Frontal cortex (tissue), 4 donors: Measurements from ENCODE around the gene LDAH. TPM values are rescaled to one million over a fixed set of nuclear protein-coding genes. Genes with fewer than 3 reads are reported as not detected.
"Not testable (repeated sequence)": the region's sequence is repeated elsewhere in the genome, so short reads cannot be mapped to it uniquely, and the experiment has no call there.

Source experiments
- DNase-seq, 2 donors: peaks; one replicate each; pipeline ENCODE4 v3.0.0; 2012; ENCODE audit warnings: low spot score in 2 of 2
- FAIRE-seq: peaks from 2 replicates; lab custom pipeline; 2012; peaks lifted over from hg19 to GRCh38; lab: Jason Lieb, UNC
- total RNA-seq: library from RNA; depleted of rRNA; stranded (reverse); fragments of >200 nt; gene quantifications from one replicate; pipeline ENCODE4 v1.2.3, GENCODE V29; 2014
- donor health status: control.
- donor health status: control.
- donor health status: control.

Gene LDAH
- total RNA-seq, 1 donor from 2014 or later = 17.1 TPM

DNA sequence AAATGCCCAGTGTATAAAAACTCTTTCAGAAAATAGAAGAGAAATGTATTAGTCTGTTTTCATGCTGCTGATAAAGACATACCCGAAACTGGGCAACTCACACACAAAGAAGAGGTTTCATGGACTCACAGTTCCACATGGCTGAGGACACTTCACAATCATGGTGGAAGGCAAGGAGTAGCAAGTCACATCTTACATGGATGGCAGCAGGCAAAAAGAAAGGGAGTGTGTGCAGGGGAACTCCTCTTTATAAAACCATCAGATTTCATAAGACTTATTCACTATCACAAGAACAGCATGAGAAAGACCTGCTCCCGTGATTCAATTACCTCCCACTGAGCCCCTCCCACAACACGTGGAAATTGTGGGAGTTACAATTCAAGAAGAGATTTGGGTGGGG lies 29.0 kb downstream of the LDAH start:
- DNase-seq, FAIRE-seq: not testable (repeated sequence)

DNA sequence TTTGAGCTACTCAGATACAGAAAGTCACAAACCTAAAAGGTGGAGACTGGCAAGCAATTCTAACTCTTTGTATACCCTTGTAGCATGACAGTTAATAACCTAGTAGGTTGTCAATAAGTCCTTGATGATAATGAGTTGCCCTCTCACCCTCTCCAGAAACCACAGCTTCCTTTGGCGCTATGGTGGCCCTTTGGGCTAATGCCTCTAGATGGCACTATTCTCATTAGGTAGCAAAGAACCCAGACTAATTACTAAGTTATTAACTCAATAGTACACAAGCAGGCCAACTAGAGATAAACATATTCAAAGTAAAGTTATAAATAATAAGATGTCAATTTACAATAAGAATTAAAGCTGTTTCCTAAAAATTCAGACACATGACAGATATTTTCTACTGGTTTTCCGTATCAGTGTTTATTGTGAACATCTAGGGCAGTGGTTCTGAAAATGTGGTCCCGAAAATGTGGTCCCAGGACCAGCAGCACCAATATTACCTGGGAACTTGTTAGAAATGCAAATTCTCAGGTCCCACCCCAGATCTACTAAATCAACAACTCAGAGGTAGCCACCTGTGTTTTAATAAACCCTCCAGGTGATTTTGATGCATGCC lies 41.1 kb downstream of the LDAH start:
- DNase-seq (no peak), FAIRE-seq (no peak)

DNA sequence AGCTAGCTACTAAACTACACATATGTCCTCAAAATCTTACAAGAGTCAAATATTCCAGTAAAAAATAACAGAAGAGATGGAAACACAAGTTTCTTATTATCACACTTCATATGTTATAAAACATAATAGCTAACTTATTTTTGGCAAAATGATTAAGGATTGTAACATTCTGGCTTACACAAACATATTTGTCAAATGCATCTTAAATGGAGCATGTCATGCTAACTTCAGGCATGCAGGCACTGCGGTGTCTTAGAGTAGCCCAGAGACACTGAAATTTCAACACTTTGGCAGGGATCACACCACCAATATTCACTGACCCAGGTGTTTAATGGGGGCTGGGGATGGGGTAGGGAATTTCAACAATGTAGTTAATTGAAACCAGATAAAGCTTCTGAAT lies 51.6 kb downstream of the LDAH start:
- DNase-seq (no peak), FAIRE-seq (no peak)

- DNase-seq (no peak), FAIRE-seq (no peak)
Measured at GRCh38 chr2:20766798-20767644, 55.9 kb downstream of the LDAH start.

DNA sequence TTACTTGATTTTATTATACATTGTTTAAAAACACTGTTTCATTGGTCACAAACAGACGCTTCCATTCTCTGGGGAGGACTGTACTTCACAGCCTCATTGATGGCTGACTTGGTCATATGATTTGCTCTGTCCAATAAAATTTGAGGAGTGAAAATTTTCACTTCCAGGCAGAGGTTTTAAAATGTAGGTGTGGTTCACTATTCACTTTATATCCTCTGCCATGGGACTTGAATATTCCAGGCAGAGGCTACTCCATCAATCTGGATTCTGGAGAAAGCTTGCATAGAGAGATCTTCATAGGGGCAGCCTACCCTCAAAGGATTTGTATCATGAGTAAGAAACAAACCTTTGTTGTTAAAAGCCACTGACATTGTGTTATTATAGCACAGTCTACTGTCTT lies 56.7 kb downstream of the LDAH start:
- DNase-seq (no peak), FAIRE-seq (no peak)

DNA sequence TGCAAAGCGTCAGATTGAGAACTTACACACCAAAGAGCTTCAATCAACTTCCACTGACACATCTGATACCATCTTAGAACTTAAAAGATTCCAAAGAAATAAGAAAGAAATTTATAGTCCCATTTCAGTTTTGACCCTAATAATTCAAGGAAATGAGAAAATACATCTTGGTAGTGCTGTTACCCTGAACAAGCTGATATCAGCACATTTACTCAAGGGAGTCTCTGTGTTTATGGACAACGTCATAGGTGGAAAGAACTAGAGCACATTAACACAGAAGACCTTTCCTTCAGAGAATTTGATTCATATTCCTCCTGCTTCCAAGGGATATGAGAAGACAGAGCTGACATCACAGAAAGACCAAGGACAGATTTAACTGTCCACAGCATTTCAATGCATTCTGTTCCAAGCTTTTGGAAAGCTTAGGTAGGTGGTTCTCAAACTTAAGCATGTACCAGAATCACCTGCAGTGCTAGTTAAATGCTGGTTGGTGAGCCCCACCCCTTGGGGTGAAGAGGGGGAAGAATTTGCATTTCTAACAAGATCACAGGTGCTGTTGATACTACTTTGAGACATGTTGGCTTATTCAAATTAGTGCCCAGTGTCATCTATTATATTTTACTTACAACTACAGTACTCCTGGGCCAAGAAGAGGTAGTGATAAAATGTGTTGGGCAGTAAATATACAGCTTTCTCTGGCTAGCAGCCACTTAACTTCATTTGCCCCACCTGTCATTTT lies 59.8 kb downstream of the LDAH start:
- FAIRE-seq = no peak
- DNase-seq = no peak

GRCh38 chr2:20759487-20759886 lies 63.4 kb downstream of the LDAH start:
- no peak for DNase-seq

DNA sequence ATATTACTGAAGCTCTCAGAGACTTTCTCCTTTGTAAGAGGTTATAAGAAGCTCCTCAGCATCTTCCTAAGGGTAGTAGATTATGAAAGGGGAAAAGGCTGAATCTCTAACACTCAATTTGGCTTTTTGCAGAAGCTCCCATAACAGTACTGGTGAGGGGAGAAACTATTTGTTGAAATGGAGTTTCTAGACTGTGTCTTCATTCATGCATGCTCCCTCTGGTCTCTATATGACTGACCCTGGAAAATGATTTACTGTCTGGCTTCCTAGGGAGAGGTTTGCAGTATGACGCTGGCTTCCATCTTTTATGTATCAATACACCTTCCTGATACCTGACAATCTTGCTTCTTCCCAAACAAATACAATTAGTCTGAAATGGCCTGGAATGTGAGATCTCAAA lies 63.9 kb downstream of the LDAH start:
- FAIRE-seq = no peak

More at GRCh38 chr2:20759487-20759886, 63.4 kb downstream of the LDAH start:
- no peak for FAIRE-seq

GRCh38 chr2:20757405-20758090 lies 65.4 kb downstream of the LDAH start:
- no peak for FAIRE-seq

More for the DNA sequence above, 63.9 kb downstream of the LDAH start:
- no peak for DNase-seq

DNA sequence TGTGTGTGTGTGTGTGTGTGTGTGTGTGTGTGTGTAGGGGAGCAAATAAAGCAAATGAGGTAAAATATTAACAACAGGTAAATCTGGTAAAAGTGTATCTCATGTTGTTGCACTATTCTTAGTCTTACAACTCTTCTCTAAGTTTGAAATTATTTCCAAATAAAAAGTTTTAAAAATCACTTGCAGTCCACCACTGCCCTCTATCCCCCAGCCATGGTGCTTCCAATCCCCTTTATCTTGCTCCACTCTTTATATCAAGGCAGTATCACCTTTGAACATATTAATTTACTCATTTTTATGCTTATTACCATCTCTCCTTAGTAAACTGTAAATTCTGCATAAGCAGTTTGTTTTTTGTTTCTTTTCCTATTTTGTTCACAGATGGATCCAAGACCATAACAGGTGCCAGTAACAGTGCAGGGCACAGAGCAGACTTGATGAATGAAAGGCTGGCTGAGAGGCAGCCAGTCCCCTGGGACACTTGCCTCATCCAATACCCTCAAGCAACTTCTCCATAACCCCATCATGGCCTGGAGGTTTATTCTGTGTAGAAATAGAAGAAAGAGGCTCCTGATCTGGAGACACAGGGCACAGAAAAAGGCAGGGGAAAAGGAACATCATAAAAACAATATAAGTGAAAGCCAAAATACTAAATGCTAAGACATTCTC lies 67.6 kb downstream of the LDAH start:
- FAIRE-seq = no peak
- DNase-seq = no peak

More at GRCh38 chr2:20757405-20758090, 65.4 kb downstream of the LDAH start:
- DNase-seq = no peak

GRCh38 chr2:20752293-20752692 lies 70.6 kb downstream of the LDAH start:
- FAIRE-seq = no peak
- DNase-seq = no peak

DNA sequence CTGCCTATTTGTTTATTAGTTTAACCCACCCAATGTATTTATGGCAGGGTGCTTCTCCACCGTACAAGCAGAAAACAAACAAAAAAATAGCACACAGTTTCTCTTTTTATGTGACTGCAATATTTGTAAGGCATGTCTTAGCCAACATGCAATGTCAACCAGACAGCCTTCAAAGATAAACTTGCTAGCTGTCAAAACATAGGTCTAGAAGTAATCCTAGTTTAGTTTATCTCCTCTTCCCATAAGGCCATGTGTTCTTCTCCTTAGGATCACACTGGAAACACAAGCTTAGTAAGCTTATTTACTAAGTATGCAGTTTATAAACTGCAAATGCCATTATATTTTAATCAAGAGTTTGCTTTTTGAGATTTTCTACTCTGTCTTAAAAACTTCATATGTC lies 75.6 kb downstream of the LDAH start:
- DNase-seq = no peak
- no peak for FAIRE-seq

GRCh38 chr2:20745924-20746555 lies 76.9 kb downstream of the LDAH start:
- DNase-seq (no peak), FAIRE-seq (no peak)

DNA sequence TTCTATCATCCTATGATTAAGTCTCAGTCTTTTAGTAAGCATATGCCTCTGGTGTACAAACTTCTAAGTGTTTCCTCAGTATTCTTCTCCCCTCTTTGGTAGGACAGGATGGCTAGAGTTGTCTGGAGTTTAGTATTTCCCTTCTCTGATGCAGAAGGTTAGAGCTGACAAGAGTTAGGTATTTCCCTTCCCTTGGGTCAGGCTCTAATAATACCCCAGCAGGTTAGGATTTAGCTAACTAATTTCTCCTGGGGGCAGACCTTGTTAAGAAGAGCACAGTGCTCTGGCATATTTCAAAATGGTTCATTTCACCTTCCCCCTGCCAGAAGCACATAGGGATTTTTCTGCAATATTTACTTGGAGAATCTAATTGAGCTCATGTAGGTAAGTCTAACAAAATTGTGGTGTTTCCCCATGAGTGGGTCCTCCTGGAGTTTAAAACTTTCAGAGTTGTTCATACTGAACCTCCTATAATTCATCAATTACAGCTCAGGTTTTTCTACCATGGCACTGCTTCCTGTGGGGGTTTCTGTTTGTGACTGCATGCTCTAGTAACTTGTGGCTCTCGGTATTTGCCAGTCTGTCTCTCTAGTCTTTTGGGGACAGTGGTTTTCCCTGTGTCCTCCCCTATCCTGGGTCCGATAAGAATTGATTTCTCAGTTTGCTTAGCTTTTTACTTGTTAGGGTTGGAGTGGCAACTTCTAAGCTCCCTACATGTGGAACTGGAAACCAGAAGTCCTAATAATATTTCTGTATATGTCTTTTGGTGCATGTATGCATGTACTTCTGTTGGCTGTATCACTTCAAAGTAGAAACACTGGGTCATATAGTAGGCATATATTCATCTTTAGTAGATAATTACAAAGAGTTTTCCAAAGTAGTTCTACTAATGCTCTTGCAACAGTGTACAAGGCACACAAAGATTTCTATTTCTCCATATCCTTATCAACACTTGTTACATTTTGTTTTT lies 78.2 kb downstream of the LDAH start:
- DNase-seq = no peak
- no peak for FAIRE-seq

DNA sequence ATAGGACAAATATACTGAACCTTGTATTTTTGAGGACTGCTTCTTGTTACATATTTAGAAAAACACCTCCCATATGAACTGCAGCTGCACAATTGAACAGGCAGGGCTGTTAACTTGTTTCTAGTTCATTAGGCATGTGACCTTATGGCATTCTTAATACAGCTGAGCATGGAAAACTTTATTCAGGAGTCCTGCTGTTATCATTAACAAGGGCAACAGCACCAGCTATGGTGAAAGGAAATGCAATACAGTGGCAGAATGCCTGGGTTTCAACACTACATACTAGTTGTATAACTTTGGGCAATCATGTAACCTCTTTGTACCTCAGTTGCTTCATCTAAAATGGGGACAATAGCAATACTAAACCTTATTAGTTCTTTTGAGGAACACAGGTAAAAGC lies 84.1 kb downstream of the LDAH start:
- FAIRE-seq (no peak), DNase-seq (no peak)

DNA sequence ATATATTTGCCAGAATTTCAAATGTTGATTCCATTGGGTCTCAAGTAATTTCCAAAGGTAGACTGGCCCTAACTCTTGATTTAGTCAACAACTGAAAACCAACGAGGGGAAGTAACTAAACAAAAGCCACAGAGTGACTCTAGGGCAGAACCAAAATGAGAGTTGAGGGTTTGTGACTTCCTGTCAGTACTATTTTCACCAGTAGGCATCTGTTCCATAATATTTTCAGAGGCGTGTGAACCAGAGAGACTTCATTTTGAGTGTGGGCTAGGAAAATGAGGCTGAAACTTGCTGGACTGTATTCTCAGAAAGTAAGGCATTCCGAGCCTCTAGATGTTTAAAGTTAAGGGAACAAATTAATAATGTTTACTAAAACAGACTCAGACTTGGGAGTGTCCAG lies 85.4 kb downstream of the LDAH start:
- DNase-seq (no peak), FAIRE-seq (no peak)

GRCh38 chr2:20728114-20728758 lies 94.7 kb downstream of the LDAH start:
- DNase-seq (no peak), FAIRE-seq (no peak)

DNA sequence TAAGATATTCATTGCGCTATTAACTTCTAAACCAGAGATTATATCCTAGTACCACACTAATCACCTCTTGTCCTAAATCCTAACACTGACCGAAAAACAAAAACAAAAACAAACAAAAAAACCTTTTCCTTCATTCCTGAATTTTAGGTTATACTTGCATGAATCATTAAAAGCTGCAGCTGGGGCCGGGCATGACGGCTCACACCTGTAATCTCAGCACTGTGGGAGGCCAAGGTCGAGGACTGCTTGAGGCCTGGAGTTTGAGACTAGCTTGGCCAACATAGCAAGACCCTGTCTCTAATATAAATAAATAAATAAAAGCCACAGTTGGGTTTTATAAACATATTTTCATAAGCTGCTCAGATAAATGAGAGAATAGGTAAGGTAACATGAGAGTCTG lies 96.0 kb downstream of the LDAH start:
- DNase-seq = no peak

More for the DNA sequence above, 96.0 kb downstream of the LDAH start:
- no peak for FAIRE-seq
